HG03521 (cell line): Measurements from ENCODE around the gene LMNA.

Experiments used
- ATAC-seq: cut with Tn5 transposase; IDR thresholded peaks from one replicate; pipeline ENCODE4 v1.9.1; 2021; ENCODE audit warnings: mild to moderate bottlenecking, moderate library complexity; ENCODE audit not compliant: unreplicated experiment

Gene LMNA

DNA sequence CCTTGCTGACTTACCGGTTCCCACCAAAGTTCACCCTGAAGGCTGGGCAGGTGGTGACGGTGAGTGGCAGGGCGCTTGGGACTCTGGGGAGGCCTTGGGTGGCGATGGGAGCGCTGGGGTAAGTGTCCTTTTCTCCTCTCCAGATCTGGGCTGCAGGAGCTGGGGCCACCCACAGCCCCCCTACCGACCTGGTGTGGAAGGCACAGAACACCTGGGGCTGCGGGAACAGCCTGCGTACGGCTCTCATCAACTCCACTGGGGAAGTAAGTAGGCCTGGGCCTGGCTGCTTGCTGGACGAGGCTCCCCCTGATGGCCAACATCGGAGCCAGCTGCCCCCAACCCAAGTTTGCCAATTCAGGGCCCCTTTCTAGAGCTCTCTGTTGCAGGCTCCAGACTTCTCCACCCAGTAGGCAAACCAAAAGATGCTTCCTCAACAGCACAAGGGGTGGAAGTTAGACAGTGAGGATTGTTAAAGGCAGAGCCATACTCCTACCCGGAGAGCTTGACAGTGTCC lies 22.5 kb downstream of the LMNA start:
- ATAC-seq, result no peak

DNA sequence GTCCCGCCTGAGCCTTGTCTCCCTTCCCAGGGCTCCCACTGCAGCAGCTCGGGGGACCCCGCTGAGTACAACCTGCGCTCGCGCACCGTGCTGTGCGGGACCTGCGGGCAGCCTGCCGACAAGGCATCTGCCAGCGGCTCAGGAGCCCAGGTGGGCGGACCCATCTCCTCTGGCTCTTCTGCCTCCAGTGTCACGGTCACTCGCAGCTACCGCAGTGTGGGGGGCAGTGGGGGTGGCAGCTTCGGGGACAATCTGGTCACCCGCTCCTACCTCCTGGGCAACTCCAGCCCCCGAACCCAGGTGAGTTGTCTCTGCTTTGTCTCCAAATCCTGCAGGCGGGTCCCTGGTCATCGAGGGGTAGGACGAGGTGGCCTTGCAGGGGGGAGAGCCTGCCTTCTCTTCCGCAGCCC lies 24.0 kb downstream of the LMNA start:
- no peak for ATAC-seq

DNA sequence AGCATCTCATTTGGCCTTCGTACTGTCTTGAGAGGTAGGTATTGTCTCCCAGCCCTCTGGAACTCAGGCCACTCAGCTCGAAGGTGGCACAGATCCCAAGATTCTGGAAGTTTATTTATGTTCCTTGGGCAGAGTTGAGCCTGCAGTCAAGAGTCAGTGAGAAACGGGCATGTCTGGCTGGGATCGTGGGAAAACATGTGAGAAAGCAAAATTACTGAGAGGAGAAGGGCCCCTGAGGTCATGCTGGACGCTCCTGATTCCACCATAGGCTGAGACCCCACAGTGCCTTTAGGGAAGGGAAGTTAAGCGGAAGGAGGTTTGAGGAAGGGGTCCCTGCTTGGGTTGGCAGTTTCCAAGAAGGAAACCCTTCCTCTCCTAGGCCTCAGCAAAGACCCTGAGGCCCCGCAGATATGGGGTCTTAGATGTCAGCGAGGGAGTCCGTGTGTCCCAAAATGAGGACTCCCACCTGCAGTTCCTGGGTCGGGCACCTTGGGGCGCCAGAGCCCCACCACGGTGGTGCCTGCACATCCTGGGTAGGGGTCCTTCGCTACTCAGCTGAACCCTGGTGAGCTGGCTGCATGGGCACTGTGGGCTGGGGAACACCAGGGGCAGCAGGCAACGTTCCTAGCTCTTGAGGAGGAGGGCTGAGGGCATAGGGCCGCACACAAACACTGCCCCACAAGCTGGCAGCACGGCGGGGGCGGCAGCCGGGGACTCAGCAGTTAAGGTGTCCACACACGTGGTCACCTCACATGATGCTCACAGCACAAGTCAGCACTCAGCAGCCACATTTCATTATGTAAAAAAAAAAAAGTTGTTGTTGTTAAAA lies 26.6 kb downstream of the LMNA start:
- no peak for ATAC-seq

DNA sequence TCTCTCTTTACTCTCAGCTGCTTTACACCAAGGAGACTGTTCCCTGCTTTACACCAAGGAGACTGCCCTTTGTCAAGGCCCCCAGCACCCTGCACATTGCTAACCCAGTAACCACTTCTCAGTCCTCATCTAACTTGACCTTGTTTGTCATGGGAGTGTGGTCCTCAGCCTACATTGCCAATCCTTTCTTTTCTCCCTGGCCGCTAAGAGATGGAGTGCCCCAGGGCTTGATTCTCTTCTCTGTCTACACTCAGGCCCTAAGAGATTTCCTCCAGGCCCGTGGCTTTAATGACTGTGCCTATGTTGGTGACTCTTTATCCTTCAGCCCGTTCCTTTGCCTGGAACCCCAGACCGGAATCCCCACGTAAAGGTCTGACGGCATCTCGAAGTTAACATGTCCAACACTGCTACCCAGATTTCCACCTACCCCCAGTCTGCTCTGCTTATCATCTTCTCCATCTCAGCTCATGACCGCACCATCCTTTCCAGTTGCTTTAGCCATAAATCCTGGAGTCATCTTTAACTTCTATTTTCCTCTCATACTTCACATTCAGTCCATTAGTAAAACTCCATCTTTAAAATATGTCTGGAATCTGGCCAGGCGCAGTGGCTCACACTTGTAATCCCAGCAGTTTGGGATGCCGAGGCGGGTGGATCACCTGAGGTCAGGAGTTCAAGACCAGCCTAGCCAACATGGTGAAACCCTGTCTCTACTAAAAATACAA lies 29.4 kb downstream of the LMNA start:
- no peak for ATAC-seq

DNA sequence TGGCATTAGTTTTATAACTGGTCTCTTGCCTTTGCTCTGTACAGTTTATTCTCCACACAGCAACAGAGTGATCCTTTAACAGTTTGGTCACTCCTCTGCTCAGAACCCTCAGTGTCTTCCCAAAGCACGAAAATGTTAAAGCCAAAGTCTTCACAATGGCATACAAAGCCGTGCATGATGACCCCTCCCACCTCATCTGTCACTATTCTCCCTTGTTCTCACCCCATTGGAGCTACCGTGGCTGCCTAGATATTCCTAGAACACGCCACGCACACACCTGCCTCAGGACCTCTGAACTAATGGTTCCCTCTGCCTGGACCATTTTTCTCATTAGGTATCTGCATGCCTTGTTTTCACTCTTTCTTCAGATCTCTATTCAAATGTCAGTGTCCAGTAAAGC lies 30.2 kb downstream of the LMNA start:
- no peak for ATAC-seq

DNA sequence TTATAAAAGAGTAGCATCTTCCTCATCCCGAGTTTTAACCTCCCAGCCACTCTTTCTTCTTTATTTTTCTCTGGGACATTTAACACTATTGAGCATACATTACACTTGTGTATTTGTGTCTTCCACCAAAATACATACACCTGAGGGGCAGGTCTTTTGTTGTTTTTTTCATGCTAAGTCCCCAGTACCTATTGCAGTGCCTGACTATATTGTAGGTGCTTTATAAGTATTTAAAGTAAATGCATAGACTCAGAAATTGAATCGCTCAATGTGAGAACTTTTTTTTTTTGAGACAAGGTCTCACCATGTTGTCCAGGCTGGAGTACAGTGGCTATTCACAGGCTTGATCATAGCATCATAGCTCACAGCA lies 31.1 kb downstream of the LMNA start:
- ATAC-seq, result no peak

DNA sequence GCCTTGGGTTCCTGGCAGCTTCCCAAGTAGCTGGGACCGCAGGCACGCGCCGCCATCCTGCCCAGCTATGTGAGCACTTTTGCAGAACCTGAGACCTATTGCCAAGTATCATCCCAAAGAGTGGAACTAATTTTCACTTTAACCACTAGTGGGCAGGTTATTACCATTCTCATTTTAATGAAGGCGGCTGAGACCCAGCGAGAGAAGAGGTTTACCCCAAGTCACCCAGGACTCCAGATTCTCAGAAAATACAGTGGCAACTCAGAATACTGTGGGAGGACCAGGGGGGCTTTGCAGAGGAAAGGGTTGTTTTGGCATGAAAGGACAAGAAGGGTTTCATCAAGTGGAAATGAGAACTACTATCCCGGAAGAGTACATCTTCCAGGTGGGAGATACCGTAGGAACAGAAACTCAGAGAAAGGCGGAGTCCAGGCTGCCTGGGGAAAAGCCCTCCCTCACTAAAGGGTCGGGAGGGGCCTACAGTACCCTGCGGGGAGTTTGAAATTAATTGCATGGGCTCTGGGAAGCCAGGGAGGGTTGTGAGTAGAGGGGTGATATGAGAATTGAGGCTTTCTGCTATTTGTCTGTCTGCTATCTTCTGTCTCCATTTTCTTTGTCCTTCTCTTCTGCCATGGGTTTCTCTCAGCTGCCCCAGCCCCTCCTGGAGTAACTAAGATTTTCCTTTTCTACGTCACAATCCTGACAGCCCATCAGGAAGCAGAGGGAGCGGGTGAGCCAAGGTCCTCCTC lies 31.7 kb downstream of the LMNA start:
- no peak for ATAC-seq

DNA sequence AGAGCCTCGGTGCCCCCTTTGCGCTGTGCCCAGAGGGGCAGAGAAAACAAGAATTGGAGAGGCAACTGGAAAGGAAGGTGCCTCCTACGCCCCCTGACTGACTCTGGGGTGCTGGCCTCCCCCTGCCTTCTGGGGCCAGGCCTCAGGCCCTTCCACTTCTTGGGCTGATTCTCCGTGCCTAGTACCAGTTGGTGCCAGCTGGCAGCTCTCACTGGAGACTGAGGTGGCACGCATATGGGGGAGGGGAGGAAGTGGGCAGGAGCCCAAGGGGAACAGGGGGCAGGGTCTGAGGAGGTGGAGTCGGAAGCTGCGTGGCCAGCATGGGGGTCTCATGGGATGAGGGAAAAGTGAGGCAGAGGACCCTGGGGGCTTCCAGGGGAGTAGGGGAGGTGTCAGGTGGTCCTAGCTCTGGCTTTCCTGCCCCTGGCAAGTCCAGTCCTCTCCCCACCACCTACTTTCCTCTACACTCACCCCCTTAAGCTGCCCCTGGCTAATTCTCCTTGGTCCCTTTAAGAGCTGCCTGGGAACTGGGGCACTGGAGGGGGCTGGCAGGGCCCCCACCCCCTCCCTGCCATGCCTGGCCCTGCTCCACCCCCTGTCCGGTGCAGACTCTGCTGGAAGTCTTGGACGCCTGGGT lies 32.4 kb downstream of the LMNA start:
- ATAC-seq, result no peak

DNA sequence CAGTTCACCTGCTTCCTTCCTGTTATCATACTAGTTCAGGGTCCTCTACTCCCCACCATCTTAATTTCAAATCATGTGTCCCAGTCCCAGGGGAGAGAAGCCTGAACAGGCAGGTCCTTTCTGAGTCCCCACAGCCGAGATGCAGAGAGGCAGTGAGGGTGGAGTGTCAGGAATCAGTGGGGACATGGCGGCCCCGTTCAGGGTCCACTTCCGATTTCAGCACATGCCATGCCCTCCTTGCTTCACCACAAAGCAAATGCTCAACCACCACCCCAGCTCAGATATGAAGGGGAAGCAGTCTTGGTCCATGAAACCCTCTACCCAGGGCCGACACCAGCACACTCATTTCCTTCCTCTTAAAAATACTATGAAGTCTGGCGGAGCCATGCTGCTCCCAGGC lies 33.7 kb downstream of the LMNA start:
- ATAC-seq, result no peak

DNA sequence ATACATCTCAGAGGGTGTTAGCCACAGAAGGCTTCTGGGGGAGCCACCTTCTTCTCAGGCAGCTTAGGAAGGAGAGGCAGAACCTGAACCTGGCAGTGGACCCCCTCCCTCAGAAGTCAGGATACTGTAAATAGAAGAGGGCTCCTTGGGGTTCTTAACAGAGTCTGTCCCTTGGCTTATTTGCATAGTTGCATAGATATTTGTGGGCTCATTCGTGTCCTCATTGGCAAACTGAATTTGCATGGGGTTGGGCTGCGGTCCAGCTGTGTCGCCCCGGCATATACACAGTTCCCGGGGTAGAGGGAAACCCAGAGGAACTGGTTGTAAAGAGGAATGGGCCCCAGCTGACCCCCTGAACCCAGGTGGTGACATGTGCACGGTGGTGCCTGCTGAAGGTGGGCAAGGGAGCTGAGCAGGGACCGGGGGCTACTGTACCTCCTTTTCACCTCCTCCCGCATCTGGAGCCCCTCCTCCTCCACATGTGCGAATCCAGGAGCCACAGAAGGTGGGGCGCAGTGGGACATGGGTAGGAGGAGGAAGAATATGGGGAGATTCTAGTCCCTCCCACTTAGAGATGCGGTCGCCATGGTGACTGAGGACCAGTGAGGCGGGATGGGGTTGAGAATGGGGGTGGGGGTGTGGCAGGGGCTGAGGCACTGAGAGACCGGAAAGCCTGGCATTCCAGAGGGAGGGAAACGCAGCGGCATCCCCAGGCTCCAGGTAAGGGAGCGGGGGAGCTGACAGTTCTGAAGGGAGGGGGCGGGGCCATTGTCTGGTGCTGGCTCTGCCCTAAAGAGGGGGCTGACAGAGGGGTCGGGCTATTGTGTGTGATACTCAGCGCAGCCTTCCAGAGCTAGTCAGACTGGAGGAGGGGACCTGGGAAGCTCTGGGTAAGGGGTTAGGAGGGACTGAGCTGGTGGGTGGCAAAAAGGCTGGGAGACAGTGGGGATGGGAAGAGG lies 35.1 kb downstream of the LMNA start:
- peak; percentile 48 for ATAC-seq

DNA sequence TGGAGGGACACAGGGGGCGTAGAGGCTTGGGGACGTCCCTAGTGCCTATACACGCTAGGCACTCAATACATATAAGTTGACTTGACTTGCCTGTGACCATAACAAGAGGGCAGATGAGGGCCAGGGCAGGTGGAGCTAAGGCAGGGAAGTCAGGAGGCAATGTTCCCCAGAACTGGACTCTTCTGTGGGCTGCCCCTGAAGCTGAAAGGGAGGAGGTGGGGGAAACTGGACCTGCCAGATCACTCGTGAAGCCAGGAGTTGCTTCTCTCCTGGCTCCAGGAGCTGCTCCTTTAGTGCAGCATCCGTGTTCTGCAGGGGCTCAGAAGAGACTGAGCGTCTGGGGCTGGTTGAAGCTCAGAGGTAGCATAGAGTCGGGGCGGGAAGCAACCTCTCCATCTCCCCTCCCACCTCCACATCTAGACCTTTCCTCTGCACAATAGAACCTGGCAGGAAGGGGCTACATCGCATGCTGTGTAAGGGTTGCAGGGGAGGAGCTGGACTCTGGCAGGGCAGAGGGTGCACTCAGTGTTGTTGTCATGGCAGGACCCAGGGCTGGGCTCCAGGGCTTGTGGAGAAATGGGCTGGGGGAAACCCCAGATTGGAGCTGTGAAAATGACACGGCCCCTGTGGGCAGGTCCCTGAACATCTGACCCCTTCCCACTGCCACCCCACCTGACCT lies 36.0 kb downstream of the LMNA start:
- no peak for ATAC-seq

DNA sequence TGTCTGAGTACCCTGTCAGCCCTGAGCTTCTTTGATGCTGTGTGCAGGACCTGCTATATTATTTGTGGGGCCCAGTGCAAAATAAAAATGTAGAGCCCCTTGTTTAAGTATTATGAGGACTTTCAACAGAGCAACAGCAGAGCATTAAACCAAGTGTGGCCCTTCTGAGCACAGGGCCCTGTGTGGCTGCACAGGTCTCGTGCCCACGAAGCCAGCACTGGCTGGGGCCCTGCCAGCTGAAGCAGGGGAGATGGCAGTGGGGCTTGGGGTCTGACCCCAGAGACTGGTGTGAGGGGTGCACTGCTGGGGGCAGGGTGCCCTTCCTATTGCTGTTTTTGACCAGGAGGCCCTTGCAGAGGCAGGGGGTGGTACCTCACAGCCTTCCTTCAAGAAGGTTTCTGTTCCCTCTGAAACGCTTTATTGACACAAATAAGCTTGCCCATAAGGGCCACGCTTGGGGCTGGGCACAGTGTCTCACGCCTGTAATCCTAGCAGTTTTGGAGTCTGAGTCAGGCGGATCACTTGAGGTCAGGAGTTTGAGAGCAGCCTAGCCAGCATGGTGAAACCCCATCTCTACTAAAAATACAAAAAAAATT lies 36.7 kb downstream of the LMNA start:
- no peak for ATAC-seq

DNA sequence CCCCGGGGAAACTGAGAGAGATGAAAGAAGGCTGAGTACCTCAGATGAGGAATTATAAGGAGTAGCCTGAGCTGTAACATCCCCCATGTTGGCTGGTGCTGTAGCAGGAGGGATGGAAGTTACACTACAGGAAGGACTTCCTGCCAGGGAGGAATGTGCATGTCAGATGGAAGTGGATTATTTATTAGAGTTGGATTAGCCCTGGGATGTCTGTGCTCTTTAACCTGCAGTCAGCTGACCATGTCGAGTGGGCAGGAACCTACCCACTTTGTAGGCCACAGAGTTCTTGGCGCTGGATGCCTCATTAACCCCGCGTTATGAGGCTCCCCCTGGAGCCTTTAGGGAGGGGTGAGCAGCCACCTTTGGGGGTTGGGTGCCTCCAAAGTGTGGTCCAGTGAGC lies 38.1 kb downstream of the LMNA start:
- ATAC-seq, result no peak

DNA sequence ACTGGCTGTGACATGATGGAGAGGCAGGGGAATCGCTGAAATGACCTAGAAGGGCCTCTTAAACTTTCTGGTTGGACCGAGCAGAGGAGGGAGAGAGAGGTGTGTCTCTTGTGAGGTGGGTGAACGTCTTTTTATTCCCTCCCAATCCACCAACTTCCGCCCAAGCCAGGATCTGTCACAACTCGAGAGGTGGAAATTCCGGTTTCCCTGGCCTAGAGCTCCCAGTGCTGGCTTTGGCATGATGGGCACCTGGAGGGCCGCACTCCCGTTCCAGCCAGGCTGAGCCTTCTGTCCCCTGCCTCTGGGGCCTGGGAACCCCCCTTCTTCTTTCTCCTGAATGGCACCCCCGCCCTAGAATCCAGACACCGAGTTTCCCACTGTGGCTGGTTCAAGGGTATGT lies 38.9 kb downstream of the LMNA start, which contains the start of gene SEMA4A:
TSS of gene SEMA4A (plus strand) at position 224 of the 400 bp plus-strand sequence. CDS start 994 bp downstream, outside the sequence.
- no peak for ATAC-seq

DNA sequence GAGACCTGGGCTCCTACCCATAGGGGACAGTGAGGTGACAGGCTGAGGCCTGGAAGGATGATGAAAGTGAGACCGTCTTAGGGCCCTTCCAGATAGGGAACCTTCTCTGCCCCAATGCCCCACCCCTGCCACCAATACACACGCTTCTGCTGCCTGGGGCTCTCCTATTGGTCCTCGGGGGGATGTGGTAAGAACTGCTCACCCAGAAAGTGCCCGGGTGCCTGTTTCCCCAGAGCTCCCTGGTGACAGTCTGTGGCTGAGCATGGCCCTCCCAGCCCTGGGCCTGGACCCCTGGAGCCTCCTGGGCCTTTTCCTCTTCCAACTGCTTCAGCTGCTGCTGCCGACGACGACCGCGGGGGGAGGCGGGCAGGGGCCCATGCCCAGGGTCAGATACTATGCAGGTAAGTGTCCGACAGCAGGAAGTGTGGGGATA lies 39.8 kb downstream of the LMNA start:
- ATAC-seq, result peak; percentile 33

DNA sequence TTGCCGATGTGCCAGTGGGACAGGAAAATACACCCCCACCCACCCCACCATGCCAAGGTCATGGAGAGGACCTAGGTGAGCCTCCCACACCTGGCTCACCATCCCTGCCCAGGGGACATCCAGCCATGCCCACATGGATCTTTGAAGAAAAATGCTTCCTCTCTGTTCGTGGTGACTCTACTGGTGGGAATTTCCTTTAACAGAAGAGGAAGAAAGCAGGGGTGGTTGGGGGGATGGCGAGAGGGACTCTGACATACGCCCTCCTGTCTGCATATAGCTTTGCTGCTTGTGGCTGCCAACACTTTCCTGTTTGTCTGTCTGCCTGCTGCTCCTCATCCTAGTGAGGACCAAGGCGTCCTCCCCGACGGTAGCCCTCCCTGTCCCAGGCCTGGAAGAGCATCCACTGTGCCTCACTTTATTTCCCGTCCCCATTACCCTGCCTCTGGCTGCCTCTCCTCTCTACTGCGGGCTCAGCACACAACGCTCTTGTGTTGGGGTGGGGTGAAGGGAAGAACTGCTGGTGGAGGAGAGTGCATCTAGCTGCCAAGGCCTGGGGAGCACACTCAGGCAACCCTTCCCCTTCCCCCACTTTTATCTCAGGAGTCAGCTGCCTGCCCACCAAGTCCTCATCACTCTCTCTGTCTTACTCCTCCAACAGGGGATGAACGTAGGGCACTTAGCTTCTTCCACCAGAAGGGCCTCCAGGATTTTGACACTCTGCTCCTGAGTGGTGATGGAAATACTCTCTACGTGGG lies 41.4 kb downstream of the LMNA start:
- ATAC-seq, result no peak

DNA sequence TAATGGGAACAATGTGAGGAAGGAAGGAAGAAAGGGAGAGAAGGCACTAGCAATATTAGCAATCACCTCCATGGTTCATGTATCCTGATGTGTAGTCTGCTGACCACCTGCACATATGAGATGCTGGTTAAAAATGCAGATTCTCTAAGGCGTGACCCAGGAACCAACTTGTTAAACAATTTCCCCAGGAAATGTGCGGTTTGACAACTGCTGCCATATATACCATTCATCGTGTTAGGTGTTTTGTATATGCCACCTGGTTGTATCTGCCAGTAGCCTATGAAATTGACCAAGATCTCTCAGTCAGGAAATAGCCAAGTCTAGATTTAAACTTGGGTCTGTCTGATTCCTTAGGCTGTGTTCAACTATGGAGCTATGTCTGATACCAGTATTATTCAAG lies 43.0 kb downstream of the LMNA start:
- no peak for ATAC-seq

DNA sequence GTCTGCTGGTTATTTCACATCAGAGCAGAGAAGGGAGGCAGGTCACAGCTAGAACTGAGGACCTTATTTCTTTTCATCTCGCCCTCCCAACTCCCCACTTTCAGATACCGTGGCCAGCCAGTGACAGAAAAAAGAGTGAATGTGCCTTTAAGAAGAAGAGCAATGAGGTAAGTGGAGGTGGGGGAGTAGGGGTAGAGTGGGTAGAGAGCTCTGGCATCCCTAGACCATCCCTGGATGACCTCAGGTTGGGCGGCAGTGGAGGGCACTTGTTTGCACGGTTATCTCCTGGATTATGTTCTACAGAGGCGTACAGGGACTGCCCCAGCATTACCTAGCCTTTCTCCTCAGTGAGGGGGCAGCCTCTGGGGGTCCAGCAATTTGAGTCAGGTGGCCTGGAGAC lies 43.5 kb downstream of the LMNA start:
- no peak for ATAC-seq
